Measurements from ENCODE around the gene SRSF2. TPM values are rescaled to one million over a fixed set of nuclear protein-coding genes. Genes with fewer than 3 reads are reported as not detected.

Gene SRSF2
- total and polyA plus RNA-seq, 9 of the 15 experiments (the other 6 are each of a cell fraction or from before 2014, with no cell fraction given), result 161 to 583 (median 393) TPM

DNA sequence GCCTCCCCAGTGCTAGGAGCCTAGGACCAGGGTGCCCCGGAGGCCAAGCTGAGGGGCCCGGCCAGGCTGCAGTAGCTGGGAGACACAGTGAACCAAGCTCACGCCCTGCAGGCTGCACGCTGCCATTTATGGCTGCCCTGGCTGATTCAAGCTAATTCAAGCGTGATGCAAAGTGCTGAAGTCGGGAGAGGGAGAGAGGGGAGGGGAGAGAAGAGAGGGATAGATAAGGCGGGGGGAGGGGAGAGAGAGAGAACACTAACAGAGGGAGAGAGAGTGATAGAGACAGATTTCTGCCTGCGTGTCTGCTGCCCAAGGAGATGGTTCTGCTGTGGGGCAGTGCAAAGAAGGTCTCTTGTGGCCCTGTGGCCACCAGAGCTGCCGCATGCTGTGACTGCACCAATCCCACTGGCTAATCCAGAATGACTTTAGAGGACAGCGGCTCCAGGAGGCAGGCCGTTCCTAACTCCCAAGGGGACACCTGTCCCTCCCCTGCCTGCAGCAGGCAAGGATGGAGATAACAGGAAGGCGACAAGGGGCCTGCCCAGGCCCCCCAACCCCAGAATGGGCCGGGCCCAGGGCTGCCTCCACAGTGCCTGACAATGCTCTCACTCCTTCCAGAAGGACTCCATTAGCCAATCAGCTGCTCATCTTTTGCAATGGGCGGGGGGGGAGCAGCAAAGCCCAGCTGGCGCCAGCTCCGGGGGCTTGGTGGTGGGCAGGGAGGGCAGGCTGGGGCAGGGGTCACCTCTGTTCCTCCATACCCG lies 39.2 kb downstream of the SRSF2 start (continued):
- TF ChIP-seq TOE1 (IDR thresholded peaks at IDR 0.05; ENCODE audit: borderline replicate concordance) (peak; percentile 66; the same call in 1 of the 2 replicates), TOE1 (CRISPR knock-in tag; IDR thresholded peaks at IDR 0.05; ENCODE audit: borderline replicate concordance, low read depth) (no peak), GATAD2A (IDR thresholded peaks at IDR 0.05) (peak; percentile 95), PCBP1 (IDR thresholded peaks at IDR 0.05; ENCODE audit: low read depth, low read length, poor library complexity, severe bottlenecking) (no peak), MGA (IDR thresholded peaks at IDR 0.05) (0 out of 2 replicates have a peak, but pooled peaks have one; percentile 20)
- TF ChIP-seq, protein P1, sequence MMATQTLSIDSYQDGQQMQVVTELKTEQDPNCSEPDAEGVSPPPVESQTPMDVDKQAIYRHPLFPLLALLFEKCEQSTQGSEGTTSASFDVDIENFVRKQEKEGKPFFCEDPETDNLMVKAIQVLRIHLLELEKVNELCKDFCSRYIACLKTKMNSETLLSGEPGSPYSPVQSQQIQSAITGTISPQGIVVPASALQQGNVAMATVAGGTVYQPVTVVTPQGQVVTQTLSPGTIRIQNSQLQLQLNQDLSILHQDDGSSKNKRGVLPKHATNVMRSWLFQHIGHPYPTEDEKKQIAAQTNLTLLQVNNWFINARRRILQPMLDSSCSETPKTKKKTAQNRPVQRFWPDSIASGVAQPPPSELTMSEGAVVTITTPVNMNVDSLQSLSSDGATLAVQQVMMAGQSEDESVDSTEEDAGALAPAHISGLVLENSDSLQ (IDR thresholded peaks at IDR 0.05), result peak; percentile 38; the same call in 1 of the 2 replicates

Data from K562 (cell line).